HG03045 (cell line): ENCODE measurements around the gene MRPL36.
"Not testable (repeated sequence)": the region's sequence is repeated elsewhere in the genome, so short reads cannot be mapped to it uniquely, and the experiment has no call there.

Experiments used
- ATAC-seq: cut with Tn5 transposase; IDR thresholded peaks from one replicate; pipeline ENCODE4 v1.9.1; 2021; ENCODE audit warnings: mild to moderate bottlenecking, moderate library complexity; ENCODE audit not compliant: unreplicated experiment

The MRPL36 gene

GRCh38 chr5:1797103-1797800 lies 2.4 kb downstream of the MRPL36 start:
- ATAC-seq: no peak

- no peak for ATAC-seq
Observed at GRCh38 chr5:1796371-1797102, 3.1 kb downstream of the MRPL36 start.

DNA sequence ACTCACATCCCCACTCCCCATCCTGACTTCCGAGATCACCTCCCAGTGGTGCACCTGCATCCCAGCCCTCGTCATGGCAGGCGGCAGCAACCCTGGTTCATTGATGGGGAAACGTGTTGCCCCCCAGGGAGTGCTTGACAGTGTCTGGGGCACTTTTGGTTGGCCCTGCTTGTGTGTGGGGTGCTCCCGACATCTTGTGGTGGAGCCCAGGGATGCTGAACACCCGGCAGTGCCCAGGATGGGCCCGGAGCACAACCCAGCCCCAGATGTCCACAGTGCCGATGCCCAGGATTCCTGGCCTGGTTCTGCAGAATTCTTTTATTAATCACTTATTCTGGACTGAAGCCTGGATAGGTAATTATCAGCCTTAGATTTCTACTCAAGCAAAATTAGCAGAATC lies 3.7 kb downstream of the MRPL36 start:
- no peak for ATAC-seq

GRCh38 chr5:1795506-1795905 lies 4.1 kb downstream of the MRPL36 start:
- ATAC-seq: no peak

DNA sequence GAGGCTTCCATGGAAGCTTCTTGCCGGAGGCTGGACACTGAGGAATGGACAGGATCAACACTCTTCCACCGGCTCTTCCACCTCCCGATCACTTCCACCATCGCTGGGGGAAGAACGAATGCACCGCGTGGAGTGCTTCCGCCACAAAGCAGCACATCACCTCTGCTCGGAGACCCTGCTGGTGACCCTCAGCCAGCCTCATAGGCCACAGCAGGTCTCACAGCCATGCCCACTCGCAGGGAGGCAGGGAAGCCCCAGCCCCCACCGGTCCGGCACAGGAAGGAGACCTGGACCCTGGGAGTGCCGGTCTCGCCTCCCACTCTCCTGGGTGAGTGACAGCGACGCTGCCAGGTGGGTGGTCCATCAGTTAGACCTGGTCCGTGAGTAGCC lies 4.7 kb downstream of the MRPL36 start:
- ATAC-seq: no peak

DNA sequence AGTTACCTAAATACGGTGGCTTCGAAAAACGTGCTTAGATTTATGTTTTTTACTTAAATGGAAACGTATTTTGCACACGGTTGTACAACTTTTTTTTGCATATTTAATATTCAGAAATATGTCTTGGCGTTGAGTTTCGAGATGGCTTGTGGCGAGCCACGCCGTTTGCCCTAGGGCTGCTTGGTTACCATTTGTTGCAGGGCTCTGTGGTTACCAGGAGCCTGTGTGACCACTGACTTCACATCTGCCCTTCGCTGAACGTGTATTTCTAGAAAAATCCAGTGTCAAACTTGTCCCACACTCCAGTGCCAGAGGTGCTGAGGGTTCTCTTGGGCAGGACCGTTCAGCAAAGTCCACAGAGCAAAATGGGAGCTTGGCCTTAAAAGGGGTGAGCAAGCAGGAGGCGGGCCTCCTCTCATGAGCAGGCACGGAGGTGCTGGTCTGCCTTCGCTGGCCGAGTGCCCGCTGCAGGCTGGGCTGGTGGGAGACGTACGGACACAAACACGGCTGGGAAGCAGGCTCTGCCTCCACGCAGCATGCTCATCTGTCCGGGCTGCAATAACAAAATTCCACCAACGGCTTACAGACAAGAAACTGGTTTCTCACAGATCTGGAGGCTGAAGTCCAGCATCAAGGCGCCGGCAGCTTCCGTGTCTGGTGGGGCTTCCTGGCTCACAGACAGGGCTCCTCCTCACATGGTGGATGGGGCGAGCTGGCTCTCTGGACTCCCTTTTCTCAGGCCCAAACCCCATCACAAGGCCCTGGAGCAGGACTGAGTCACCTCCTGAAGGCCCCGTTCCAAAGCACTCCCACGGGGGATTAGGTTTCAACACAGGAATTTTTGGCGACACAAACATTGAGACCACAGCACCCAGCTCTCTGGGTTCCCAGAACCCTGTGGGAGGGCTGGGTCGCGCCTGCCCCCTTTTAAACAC lies 5.4 kb downstream of the MRPL36 start:
- no peak for ATAC-seq

- ATAC-seq: no peak
Observed at GRCh38 chr5:1793301-1793740, 6.3 kb downstream of the MRPL36 start.

DNA sequence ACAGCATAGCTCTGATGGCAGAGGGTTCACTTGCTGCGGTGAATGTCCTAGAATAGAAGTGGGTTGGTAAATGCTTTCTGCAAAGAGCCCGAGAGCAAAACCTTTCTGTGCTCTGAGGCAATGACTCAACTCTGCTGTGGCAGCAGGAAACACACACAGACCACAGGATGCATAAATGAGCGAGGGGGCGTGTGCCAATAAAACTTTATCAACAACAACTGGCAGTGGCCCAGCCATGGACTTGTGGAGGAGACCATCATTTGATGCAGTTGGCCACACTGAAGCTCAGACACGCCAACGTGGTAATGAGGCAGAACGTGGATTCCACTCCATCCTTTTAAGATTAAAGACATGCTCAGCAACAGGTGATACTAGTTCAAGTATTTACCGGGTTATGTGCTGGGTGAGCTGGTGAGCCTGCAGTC lies 6.8 kb downstream of the MRPL36 start:
- ATAC-seq: peak; percentile 92

- ATAC-seq: no peak
Observed at GRCh38 chr5:1791176-1791575, 8.5 kb downstream of the MRPL36 start.

DNA sequence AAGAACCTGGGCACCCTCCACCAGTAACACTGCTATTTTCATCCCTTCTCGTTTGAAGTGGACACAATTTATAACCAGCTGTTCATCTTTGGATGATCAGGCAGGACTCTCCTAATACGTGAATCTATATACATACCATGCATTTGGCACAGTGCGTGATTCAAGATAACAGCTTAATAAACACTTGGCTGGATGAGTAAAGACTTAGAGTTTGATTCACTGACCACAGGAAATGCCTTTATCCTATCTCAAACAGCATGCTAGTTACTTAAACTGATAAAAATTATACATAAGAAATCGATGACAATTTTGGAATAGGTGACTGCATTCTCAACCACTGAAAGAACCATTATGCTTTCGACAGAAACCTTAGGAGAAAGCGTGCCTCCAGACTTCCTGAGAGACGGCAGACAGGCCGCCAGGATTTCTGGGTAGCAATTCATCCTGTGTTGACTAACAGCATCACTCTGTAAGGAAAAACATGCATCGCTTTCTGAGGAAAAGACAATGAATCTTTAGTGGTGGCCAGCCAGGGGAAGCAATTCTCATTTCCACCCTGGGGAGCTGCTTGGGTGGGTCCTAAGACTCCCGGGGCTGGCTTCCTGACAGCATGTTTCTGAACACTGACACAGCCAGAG lies 9.7 kb downstream of the MRPL36 start:
- ATAC-seq: no peak

DNA sequence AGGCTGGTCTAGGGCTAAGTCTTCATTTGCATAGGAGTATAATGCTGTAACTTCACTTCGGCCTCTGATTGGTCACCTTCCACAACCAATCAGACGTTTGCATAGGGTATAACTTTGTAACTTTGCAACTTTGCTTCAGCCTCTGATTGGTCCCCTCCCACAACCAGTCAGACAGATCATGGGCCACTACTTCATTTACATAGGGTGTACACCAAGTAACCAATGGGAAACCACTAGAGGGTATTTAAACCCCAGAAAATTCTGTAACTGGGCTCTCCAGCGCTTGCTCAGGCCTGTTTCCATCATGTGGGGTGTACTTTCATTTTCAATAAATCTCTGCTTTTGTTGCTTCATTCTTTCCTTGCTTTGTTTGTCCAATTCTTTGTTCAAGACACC lies 10.2 kb downstream of the MRPL36 start:
- not testable (repeated sequence) for ATAC-seq

DNA sequence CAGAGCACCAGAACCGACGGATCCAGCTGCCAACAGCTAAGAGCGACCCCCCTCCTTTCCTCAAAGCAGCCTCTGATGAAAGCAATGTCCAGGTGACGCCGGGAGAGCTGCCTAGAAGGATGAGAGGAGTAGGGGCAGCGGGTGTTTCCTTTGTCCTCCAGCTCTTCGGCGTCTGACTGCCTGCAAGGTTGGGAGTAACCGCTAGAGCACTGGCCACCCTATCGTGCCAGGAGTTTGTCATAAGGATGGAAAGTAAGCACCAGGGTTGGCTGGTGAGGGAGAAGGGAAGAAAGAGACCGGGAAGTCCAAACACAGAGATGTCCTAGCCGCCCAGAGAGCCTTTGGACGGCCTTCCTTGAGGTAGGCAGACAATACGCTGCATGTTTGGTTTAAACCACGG lies 10.8 kb downstream of the MRPL36 start:
- ATAC-seq: no peak

- ATAC-seq: no peak
Observed at GRCh38 chr5:1788200-1788599, 11.4 kb downstream of the MRPL36 start.

DNA sequence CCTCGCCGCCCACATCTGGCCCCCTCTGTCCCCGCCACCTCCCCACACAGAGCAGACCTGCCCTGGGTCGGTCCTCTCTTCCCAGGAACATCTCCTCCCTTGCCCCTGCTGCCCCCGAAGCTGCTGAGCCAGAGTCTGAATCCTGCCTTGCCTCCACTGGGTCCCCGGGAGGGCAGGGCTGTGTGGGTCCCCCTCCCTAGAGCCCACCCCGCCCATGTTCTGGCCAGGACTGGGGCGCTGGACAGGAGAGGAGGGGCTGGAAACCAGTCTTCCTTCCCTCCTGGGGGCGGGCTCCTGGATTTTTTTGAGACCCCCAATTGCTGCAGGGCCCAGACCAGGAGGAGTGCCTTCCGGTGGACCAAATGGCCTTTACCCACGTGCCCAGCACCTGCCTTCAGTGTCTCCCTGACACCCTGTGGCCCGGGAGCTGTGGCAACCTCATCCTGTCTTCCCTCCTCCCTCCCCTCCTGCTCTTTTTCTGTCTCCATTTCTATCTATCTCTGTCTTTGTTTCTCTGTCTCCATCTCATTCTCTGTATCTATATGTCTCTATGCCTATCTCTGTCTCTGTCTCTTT lies 12.1 kb downstream of the MRPL36 start:
- ATAC-seq: no peak

DNA sequence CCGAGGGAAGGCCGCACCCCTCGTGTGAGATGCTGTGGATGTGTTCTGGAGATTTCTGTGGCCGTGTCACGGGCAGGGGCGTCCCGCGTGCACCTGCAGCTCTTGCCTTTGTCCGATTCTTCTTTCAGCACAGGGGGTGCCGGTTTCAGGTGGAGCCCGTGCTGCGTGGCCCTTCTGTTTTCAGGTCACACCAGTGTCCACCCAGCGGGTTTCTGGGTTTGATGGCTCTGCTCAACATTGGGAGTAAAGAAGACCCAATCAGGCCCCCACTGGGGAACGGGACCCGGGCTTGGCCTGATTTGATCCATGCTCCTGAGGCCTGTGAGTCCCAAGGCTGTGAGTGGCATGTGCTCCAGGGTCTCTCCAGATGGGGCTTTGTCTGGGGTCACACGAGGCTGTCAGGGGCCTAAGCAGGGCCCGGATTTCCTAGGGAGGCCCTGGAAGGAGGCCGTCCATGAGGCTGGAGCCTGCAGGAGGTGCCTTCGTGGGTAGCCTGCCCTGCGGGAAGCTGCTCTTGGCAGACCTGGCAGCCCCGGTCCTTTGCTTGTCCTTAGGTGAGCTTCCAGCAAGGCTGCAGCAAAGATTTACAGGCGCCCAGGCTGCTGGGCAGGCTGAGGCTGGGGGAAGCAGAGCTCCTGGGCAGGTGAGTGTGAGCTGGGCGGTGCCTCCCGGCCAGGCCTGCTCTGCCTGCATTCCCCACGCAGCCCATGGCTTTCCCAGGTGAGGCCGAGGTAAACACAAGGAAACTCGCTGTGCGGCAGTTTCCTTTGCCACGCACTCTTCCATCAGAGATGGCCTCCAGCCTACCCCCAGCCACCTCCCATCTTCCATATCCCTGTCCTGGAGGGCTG lies 12.8 kb downstream of the MRPL36 start:
- no peak for ATAC-seq

DNA sequence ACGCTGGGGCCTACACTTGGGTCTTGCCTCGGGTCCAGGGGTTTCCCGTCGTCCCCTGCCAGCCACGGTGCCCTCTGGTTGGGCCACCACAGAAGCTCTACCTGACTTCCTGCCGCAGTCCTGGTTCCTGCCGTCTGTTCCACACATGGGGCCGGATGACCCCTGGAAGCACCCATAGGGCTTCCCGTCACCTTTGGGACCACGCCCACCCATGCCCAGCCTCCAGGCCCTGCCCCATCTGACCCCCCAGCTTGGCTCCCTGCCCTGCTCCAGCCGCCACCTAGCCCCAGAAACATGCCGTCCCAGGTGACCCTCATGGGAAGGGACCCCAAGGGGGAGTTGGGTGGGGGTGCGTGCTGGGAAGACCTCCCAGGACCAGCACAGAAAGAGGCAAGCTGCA lies 13.7 kb downstream of the MRPL36 start:
- no peak for ATAC-seq

- ATAC-seq: no peak
Observed at GRCh38 chr5:1785062-1785461, 14.6 kb downstream of the MRPL36 start.

- no peak for ATAC-seq
Observed at GRCh38 chr5:1784197-1785050, 15.2 kb downstream of the MRPL36 start.

- peak; percentile 53 for ATAC-seq
Observed at GRCh38 chr5:1783216-1783554, 16.5 kb downstream of the MRPL36 start.
